ENCODE results near the gene DAPK3.
A peak's percentile ranks its signal among the peaks of the same experiment; 100 is the strongest.
"Not testable (repeated sequence)": the region's sequence is repeated elsewhere in the genome, so short reads cannot be mapped to it uniquely, and the experiment has no call there.

The DAPK3 gene

GRCh38 chr19:3977242-3978143 lies 6.6 kb upstream of the DAPK3 start:
- Mint-ChIP-seq H3K4me3 (peak overlapping the region; percentile 8 to 29), H3K27me3 (no peaks in the 10 kb centered on the region), H3K9me3 (no peaks in the 10 kb centered on the region), H3K36me3 (peaks cover 46 to 52% of the 10 kb centered on the region in 2 donors), H3K4me1 (peaks cover 20 to 38% of the 10 kb centered on the region in 2 donors), H3K27ac (peak overlapping the region; percentile 87)
- DNase-seq (no peak), ATAC-seq (replicated peaks) (peak in 1 of 2 donors; percentile 1)

- Mint-ChIP-seq H3K4me1 (peaks cover 18 to 31% of the 10 kb centered on the region in 2 donors), H3K27me3 (no peaks in the 10 kb centered on the region), H3K9me3 (no peaks in the 10 kb centered on the region), H3K27ac (peak overlapping the region; percentile 84), H3K36me3 (peaks cover 44% of the 10 kb centered on the region in 2 donors), H3K4me3 (peak overlapping the region in 1 of 2 donors; percentile 8)
- DNase-seq (no peak), ATAC-seq (replicated peaks) (no peak)
Observed at GRCh38 chr19:3976495-3977241, 5.8 kb upstream of the DAPK3 start.

- ATAC-seq (replicated peaks) (no peak), DNase-seq (no peak)
- no peaks in the 10 kb centered on the region for H3K9me3 Mint-ChIP-seq
- no peak overlapping the region for H3K4me3 Mint-ChIP-seq
- peak overlapping the region; percentile 73 for H3K27ac Mint-ChIP-seq
- H3K36me3 Mint-ChIP-seq, result peaks cover 38 to 40% of the 10 kb centered on the region in 2 donors
- H3K27me3 Mint-ChIP-seq, result no peaks in the 10 kb centered on the region
- H3K4me1 Mint-ChIP-seq, result peaks cover 19 to 32% of the 10 kb centered on the region in 2 donors
Observed at GRCh38 chr19:3975637-3976087, 4.8 kb upstream of the DAPK3 start.

- ATAC-seq (replicated peaks) (no peak), DNase-seq (no peak)
- Mint-ChIP-seq H3K36me3 (peaks cover 38 to 43% of the 10 kb centered on the region in 2 donors), H3K27me3 (no peaks in the 10 kb centered on the region), H3K4me1 (peaks cover 20 to 37% of the 10 kb centered on the region in 2 donors), H3K27ac (no peak overlapping the region), H3K4me3 (no peak overlapping the region), H3K9me3 (no peaks in the 10 kb centered on the region)
Observed at GRCh38 chr19:3975144-3975543, 4.2 kb upstream of the DAPK3 start.

GRCh38 chr19:3970313-3970807 lies 539 bp downstream of the DAPK3 start:
- no peaks in the 10 kb centered on the region for H3K27me3 Mint-ChIP-seq
- H3K27ac Mint-ChIP-seq, result peak overlapping the region; percentile 56
- DNase-seq (no peak), ATAC-seq (replicated peaks) (peak in 1 of 2 donors; percentile 10)
- H3K4me1 Mint-ChIP-seq, result peaks cover 17 to 39% of the 10 kb centered on the region in 2 donors
- peaks cover 10 to 23% of the 10 kb centered on the region in 2 donors for H3K36me3 Mint-ChIP-seq
- no peaks in the 10 kb centered on the region for H3K9me3 Mint-ChIP-seq
- H3K4me3 Mint-ChIP-seq, result peak overlapping the region; percentile 97 to 98

GRCh38 chr19:3969435-3970312 lies 1.2 kb downstream of the DAPK3 start:
- peaks cover 13 to 28% of the 10 kb centered on the region in 2 donors for H3K36me3 Mint-ChIP-seq
- no peak for ATAC-seq (replicated peaks)

GRCh38 chr19:3968556-3969434 lies 2.1 kb downstream of the DAPK3 start:
- Mint-ChIP-seq H3K36me3 (peaks cover 15 to 31% of the 10 kb centered on the region in 2 donors), H3K27me3 (no peaks in the 10 kb centered on the region), H3K27ac (no peak overlapping the region), H3K4me3 (peak overlapping the region; percentile 97 to 98), H3K9me3 (no peaks in the 10 kb centered on the region), H3K4me1 (peaks cover 17 to 39% of the 10 kb centered on the region in 2 donors)
- no peak for ATAC-seq (replicated peaks)
- DNase-seq, result no peak

More at GRCh38 chr19:3969435-3970312, 1.2 kb downstream of the DAPK3 start:
- no peaks in the 10 kb centered on the region for H3K27me3 Mint-ChIP-seq
- no peaks in the 10 kb centered on the region for H3K9me3 Mint-ChIP-seq
- no peak for DNase-seq
- peak overlapping the region; percentile 56 for H3K27ac Mint-ChIP-seq
- H3K4me3 Mint-ChIP-seq, result peak overlapping the region; percentile 97 to 98
- H3K4me1 Mint-ChIP-seq, result peaks cover 17 to 39% of the 10 kb centered on the region in 2 donors

GRCh38 chr19:3967983-3968382 lies 2.9 kb downstream of the DAPK3 start:
- peaks cover 23 to 39% of the 10 kb centered on the region in 2 donors for H3K36me3 Mint-ChIP-seq
- not testable (repeated sequence) for H3K27me3 Mint-ChIP-seq; H3K27ac Mint-ChIP-seq; H3K4me3 Mint-ChIP-seq; DNase-seq; ATAC-seq (replicated peaks); H3K9me3 Mint-ChIP-seq
- H3K4me1 Mint-ChIP-seq, result peaks cover 17 to 39% of the 10 kb centered on the region in 2 donors

- no peak for ATAC-seq (replicated peaks)
- peaks cover 16 to 37% of the 10 kb centered on the region in 2 donors for H3K4me1 Mint-ChIP-seq
- peaks cover 29 to 48% of the 10 kb centered on the region in 2 donors for H3K36me3 Mint-ChIP-seq
- no peaks in the 10 kb centered on the region for H3K9me3 Mint-ChIP-seq
- no peak overlapping the region for H3K4me3 Mint-ChIP-seq
- H3K27me3 Mint-ChIP-seq, result no peaks in the 10 kb centered on the region
- no peak for DNase-seq
- no peak overlapping the region for H3K27ac Mint-ChIP-seq
Observed at GRCh38 chr19:3966051-3967017, 4.6 kb downstream of the DAPK3 start.

- H3K9me3 Mint-ChIP-seq, result no peaks in the 10 kb centered on the region
Observed at GRCh38 chr19:3964256-3965194, 6.4 kb downstream of the DAPK3 start.

More at GRCh38 chr19:3964256-3965194, 6.4 kb downstream of the DAPK3 start:
- ATAC-seq (replicated peaks) (no peak), DNase-seq (no peak)
- Mint-ChIP-seq H3K27me3 (no peaks in the 10 kb centered on the region), H3K4me3 (no peak overlapping the region), H3K4me1 (peaks cover 7 to 20% of the 10 kb centered on the region in 2 donors), H3K36me3 (peaks cover 28 to 41% of the 10 kb centered on the region in 2 donors), H3K27ac (no peak overlapping the region)

Measured in stimulated activated naive B cell treated with anti-CD40 and anti-IgM and Interleukin-4, amounts not matched to agents 10 μg/mL and 1 μg/mL and 100 μg/mL, for 72 hours (primary cell).